ENCODE data around the gene CPN2.

CPN2 gene

DNA sequence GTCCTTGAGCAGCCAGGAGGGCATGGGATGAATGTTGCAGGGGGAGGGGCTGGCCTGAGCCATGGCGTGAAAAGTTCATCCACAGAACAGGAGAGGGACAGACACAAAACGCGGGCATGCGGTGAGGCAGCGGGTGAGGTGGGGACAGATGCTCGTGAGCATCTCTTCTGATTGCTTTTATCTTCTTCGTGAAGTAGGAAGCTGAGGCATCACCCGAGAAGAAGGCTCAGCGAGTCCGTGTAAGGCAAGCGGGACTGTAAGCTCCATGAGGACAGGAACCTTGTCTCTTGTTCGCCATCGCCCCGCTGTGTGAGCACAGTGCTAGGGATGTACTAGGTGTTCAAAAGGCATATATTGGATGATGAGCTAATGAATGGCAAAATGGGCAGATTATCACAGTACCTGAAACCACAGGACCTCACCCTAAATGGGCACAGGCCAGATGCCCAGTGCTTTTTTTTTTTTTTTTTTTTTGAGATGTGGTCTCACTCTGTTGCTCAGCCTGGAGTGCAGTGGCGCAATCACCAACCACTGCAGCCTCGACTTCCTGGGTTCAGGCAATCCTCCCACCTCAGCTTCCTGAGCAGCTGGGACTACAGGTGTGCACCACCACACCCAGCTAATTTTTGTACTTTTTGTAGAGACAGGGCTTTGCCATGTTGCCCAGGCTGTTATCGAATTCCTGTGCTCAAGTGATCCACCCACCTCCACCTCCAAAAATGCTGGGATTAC lies 46.8 kb downstream of the CPN2 start:
- no peak overlapping the region for H2BK120ac ChIP-seq (ENCODE audit: low read depth, low read length)
- H2AK5ac ChIP-seq (ENCODE audit: low read length, severe bottlenecking): no peak overlapping the region
- H3K9me3 ChIP-seq (ENCODE audit: control insufficient read depth, low read length): no peaks in the 10 kb centered on the region
- peaks cover 9 to 55% of the 10 kb centered on the region in 2 experiments for H3K27me3 ChIP-seq (ENCODE audit: control insufficient read depth in 1 of 2, insufficient read depth in 1 of 2, low read length in 2 of 2)
- H3K4me3 ChIP-seq (ENCODE audit: insufficient read depth in 1 of 2, low read depth in 1 of 2, low read length in 2 of 2): no peak overlapping the region
- H3K9ac ChIP-seq (ENCODE audit: low read length): no peak overlapping the region
- H3K14ac ChIP-seq (ENCODE audit: low read length in 2 of 2): no peak overlapping the region
- no peak overlapping the region for H2BK12ac ChIP-seq (ENCODE audit: low read length in 2 of 2)
- no peaks in the 10 kb centered on the region for H3K79me1 ChIP-seq (replicated peaks; ENCODE audit: low read length, poor library complexity, severe bottlenecking)
- no peak overlapping the region for H4K8ac ChIP-seq (ENCODE audit: low read length)
- no peak overlapping the region for H3K18ac ChIP-seq (ENCODE audit: low read depth in 1 of 2, low read length in 2 of 2)
- H3K23ac ChIP-seq (ENCODE audit: low read length in 2 of 2): no peak overlapping the region
- no peak overlapping the region for H3K4me2 ChIP-seq (ENCODE audit: low read length, poor library complexity, severe bottlenecking)
- H2AFZ ChIP-seq (ENCODE audit: low read depth, low read length): no peak overlapping the region
- no peaks in the 10 kb centered on the region for H3K36me3 ChIP-seq (ENCODE audit: control insufficient read depth in 1 of 2, insufficient read depth in 2 of 2, low read depth in 1 of 2, low read length in 2 of 2)
- 97% methylated on average over 17 of the region's 17 CpGs for whole genome bisulfite sequencing
- no peak overlapping the region for H3K4ac ChIP-seq (ENCODE audit: low read depth in 1 of 2, low read length in 2 of 2)
- H4K91ac ChIP-seq (ENCODE audit: low read length): no peak overlapping the region
- H2BK15ac ChIP-seq (ENCODE audit: low read depth, poor library complexity, severe bottlenecking): no peak overlapping the region
- no peak for DNase-seq
- no peak overlapping the region for H2BK5ac ChIP-seq (ENCODE audit: low read depth, low read length, poor library complexity, severe bottlenecking)
- H3K4me1 ChIP-seq (ENCODE audit: control insufficient read depth, insufficient read depth, low read depth, low read length): peaks cover 17% of the 10 kb centered on the region
- H3K27ac ChIP-seq (ENCODE audit: low read length, poor library complexity, severe bottlenecking): no peak overlapping the region

GRCh38 chr3:194303749-194304148 lies 47.4 kb downstream of the CPN2 start:
- H3K14ac ChIP-seq (ENCODE audit: low read length in 2 of 2): no peak overlapping the region
- WGBS: 68% methylated on average over 1 of the region's 1 CpG
- H3K9ac ChIP-seq (ENCODE audit: low read length): no peak overlapping the region
- no peak overlapping the region for H3K27ac ChIP-seq (ENCODE audit: low read length, poor library complexity, severe bottlenecking)
- no peak overlapping the region for H3K4ac ChIP-seq (ENCODE audit: low read depth in 1 of 2, low read length in 2 of 2)
- H2AK5ac ChIP-seq (ENCODE audit: low read length, severe bottlenecking): no peak overlapping the region
- no peak overlapping the region for H2AFZ ChIP-seq (ENCODE audit: low read depth, low read length)
- no peak overlapping the region for H3K4me2 ChIP-seq (ENCODE audit: low read length, poor library complexity, severe bottlenecking)
- no peak overlapping the region for H3K23ac ChIP-seq (ENCODE audit: low read length in 2 of 2)
- no peak overlapping the region for H2BK12ac ChIP-seq (ENCODE audit: low read length in 2 of 2)
- no peak overlapping the region for H2BK15ac ChIP-seq (ENCODE audit: low read depth, poor library complexity, severe bottlenecking)
- H3K4me3 ChIP-seq (ENCODE audit: insufficient read depth in 1 of 2, low read depth in 1 of 2, low read length in 2 of 2): no peak overlapping the region
- no peaks in the 10 kb centered on the region for H3K79me1 ChIP-seq (replicated peaks; ENCODE audit: low read length, poor library complexity, severe bottlenecking)
- peaks cover 18% of the 10 kb centered on the region for H3K4me1 ChIP-seq (ENCODE audit: control insufficient read depth, insufficient read depth, low read depth, low read length)
- H2BK120ac ChIP-seq (ENCODE audit: low read depth, low read length): no peak overlapping the region
- H2BK5ac ChIP-seq (ENCODE audit: low read depth, low read length, poor library complexity, severe bottlenecking): no peak overlapping the region
- peaks cover 9 to 54% of the 10 kb centered on the region in 2 experiments for H3K27me3 ChIP-seq (ENCODE audit: control insufficient read depth in 1 of 2, insufficient read depth in 1 of 2, low read length in 2 of 2)
- no peak overlapping the region for H4K91ac ChIP-seq (ENCODE audit: low read length)
- no peak for DNase-seq
- no peak overlapping the region for H4K8ac ChIP-seq (ENCODE audit: low read length)
- no peaks in the 10 kb centered on the region for H3K9me3 ChIP-seq (ENCODE audit: control insufficient read depth, low read length)
- no peak overlapping the region for H3K18ac ChIP-seq (ENCODE audit: low read depth in 1 of 2, low read length in 2 of 2)
- H3K36me3 ChIP-seq (ENCODE audit: control insufficient read depth in 1 of 2, insufficient read depth in 2 of 2, low read depth in 1 of 2, low read length in 2 of 2): no peaks in the 10 kb centered on the region

DNA sequence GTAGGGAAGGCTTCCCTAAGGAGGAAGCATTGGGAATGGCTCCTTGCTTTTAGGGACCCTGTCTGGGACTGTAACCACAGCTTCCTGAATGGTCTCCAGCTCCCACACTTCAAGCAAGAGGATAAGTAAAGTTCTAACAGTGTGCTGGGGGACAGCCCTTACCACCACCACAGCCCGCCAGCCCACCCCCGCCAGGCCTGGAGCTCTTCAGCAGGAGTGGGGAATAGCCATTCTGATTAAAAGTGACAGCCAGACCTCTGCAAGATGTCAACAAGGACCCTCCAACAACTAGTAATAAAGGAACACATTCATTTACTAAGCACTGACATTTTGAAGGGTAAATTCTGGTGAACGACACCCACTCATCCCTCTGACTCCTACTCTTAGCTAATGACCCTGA lies 49.4 kb downstream of the CPN2 start:
- Histone ChIP-seq H3K27ac (ENCODE audit: low read length, poor library complexity, severe bottlenecking) (no peak overlapping the region), H2BK120ac (ENCODE audit: low read depth, low read length) (no peak overlapping the region), H3K9ac (ENCODE audit: low read length) (no peak overlapping the region), H3K4me1 (ENCODE audit: control insufficient read depth, insufficient read depth, low read depth, low read length) (peaks cover 20% of the 10 kb centered on the region), H3K4me3 (ENCODE audit: insufficient read depth in 1 of 2, low read depth in 1 of 2, low read length in 2 of 2) (no peak overlapping the region), H3K14ac (ENCODE audit: low read length in 2 of 2) (no peak overlapping the region), H2BK15ac (ENCODE audit: low read depth, poor library complexity, severe bottlenecking) (no peak overlapping the region), H3K27me3 (ENCODE audit: control insufficient read depth in 1 of 2, insufficient read depth in 1 of 2, low read length in 2 of 2) (peaks cover 9 to 35% of the 10 kb centered on the region in 2 experiments), H2BK5ac (ENCODE audit: low read depth, low read length, poor library complexity, severe bottlenecking) (no peak overlapping the region), H4K91ac (ENCODE audit: low read length) (no peak overlapping the region), H3K23ac (ENCODE audit: low read length in 2 of 2) (no peak overlapping the region), H3K4ac (ENCODE audit: low read depth in 1 of 2, low read length in 2 of 2) (no peak overlapping the region), H3K36me3 (ENCODE audit: control insufficient read depth in 1 of 2, insufficient read depth in 2 of 2, low read depth in 1 of 2, low read length in 2 of 2) (no peaks in the 10 kb centered on the region), H2AK5ac (ENCODE audit: low read length, severe bottlenecking) (no peak overlapping the region), H3K4me2 (ENCODE audit: low read length, poor library complexity, severe bottlenecking) (no peak overlapping the region), H3K18ac (ENCODE audit: low read depth in 1 of 2, low read length in 2 of 2) (no peak overlapping the region), H3K79me1 (replicated peaks; ENCODE audit: low read length, poor library complexity, severe bottlenecking) (no peaks in the 10 kb centered on the region), H2BK12ac (ENCODE audit: low read length in 2 of 2) (no peak overlapping the region), H2AFZ (ENCODE audit: low read depth, low read length) (no peak overlapping the region), H3K9me3 (ENCODE audit: control insufficient read depth, low read length) (no peaks in the 10 kb centered on the region), H4K8ac (ENCODE audit: low read length) (no peak overlapping the region)
- no peak for DNase-seq
- WGBS: 57% methylated on average over 3 of the region's 3 CpGs

GRCh38 chr3:194300936-194301335 lies 50.2 kb downstream of the CPN2 start:
- Histone ChIP-seq H2BK120ac (ENCODE audit: low read depth, low read length) (no peak overlapping the region), H2AFZ (ENCODE audit: low read depth, low read length) (no peak overlapping the region), H3K4me3 (ENCODE audit: insufficient read depth in 1 of 2, low read depth in 1 of 2, low read length in 2 of 2) (no peak overlapping the region), H3K23ac (ENCODE audit: low read length in 2 of 2) (no peak overlapping the region), H3K27me3 (ENCODE audit: control insufficient read depth in 1 of 2, insufficient read depth in 1 of 2, low read length in 2 of 2) (peaks cover 9 to 27% of the 10 kb centered on the region in 2 experiments), H3K79me1 (replicated peaks; ENCODE audit: low read length, poor library complexity, severe bottlenecking) (no peaks in the 10 kb centered on the region), H3K4me1 (ENCODE audit: control insufficient read depth, insufficient read depth, low read depth, low read length) (peaks cover 19% of the 10 kb centered on the region), H3K27ac (ENCODE audit: low read length, poor library complexity, severe bottlenecking) (no peak overlapping the region), H3K18ac (ENCODE audit: low read depth in 1 of 2, low read length in 2 of 2) (no peak overlapping the region), H4K8ac (ENCODE audit: low read length) (no peak overlapping the region), H3K9me3 (ENCODE audit: control insufficient read depth, low read length) (no peaks in the 10 kb centered on the region), H4K91ac (ENCODE audit: low read length) (no peak overlapping the region), H3K14ac (ENCODE audit: low read length in 2 of 2) (no peak overlapping the region), H3K9ac (ENCODE audit: low read length) (no peak overlapping the region), H3K36me3 (ENCODE audit: control insufficient read depth in 1 of 2, insufficient read depth in 2 of 2, low read depth in 1 of 2, low read length in 2 of 2) (no peaks in the 10 kb centered on the region), H3K4me2 (ENCODE audit: low read length, poor library complexity, severe bottlenecking) (no peak overlapping the region), H3K4ac (ENCODE audit: low read depth in 1 of 2, low read length in 2 of 2) (no peak overlapping the region), H2BK12ac (ENCODE audit: low read length in 2 of 2) (no peak overlapping the region), H2BK15ac (ENCODE audit: low read depth, poor library complexity, severe bottlenecking) (no peak overlapping the region), H2AK5ac (ENCODE audit: low read length, severe bottlenecking) (no peak overlapping the region), H2BK5ac (ENCODE audit: low read depth, low read length, poor library complexity, severe bottlenecking) (no peak overlapping the region)
- WGBS: 99% methylated on average over 5 of the region's 6 CpGs
- DNase-seq: no peak

All from mesenchymal stem cell (in vitro differentiated cells and primary cell).